Neural progenitor cell (in vitro differentiated cells): Measurements from ENCODE around the gene MT1B. TPM values are rescaled to one million over a fixed set of nuclear protein-coding genes. Genes with fewer than 3 reads are reported as not detected.

ENCODE experiments used
- DNase-seq: peaks from one replicate; pipeline ENCODE4 v3.0.0-alpha.2; 2016; ENCODE audit warnings: low spot score
- H2AFZ ChIP-seq: fragments of 200-600 bp; sonication (generic); replicated peaks from 2 replicates; pipeline ENCODE4 v1.6.1; 2016; ENCODE audit warnings: antibody characterized with exemption
- H3F3A ChIP-seq: fragments of 200-600 bp; sonication (generic); 2 replicates; pipeline ENCODE4 v1.6.1; 2016; ENCODE audit warnings: antibody characterized with exemption, low read depth
- H3K27ac ChIP-seq: fragments of 200-600 bp; sonication (generic); 2 replicates; pipeline ENCODE4 v1.5.1; 2016; ENCODE audit warnings: mild to moderate bottlenecking
- H3K27me3 ChIP-seq: fragments of 200-600 bp; sonication (generic); 2 replicates; pipeline ENCODE4 v1.6.1; 2016; ENCODE audit warnings: mild to moderate bottlenecking, moderate library complexity
- H3K36me3 ChIP-seq: fragments of 200-600 bp; sonication (generic); 2 replicates; pipeline ENCODE4 v1.5.1; 2016
- H3K4me1 ChIP-seq: fragments of 200-600 bp; sonication (generic); 2 replicates; pipeline ENCODE4 v1.6.1; 2016; ENCODE audit warnings: mixed run types
- H3K4me2 ChIP-seq: fragments of 200-600 bp; sonication (generic); 2 replicates; pipeline ENCODE4 v1.6.1; 2016
- H3K4me3 ChIP-seq: fragments of 200-600 bp; sonication (generic); 2 replicates; pipeline ENCODE4 v1.5.1; 2016
- H3K79me2 ChIP-seq: fragments of 200-600 bp; sonication (generic); 2 replicates; pipeline ENCODE4 v1.6.1; 2016; ENCODE audit warnings: low read depth
- H3K9ac ChIP-seq: fragments of 200-600 bp; sonication (generic); 2 replicates; pipeline ENCODE4 v1.6.1; 2016
- H3K9me3 ChIP-seq: fragments of 200-600 bp; sonication (generic); 2 replicates; pipeline ENCODE4 v1.5.1; 2016; ENCODE audit warnings: low read depth
- H4K20me1 ChIP-seq: fragments of 200-600 bp; sonication (generic); 2 replicates; pipeline ENCODE4 v1.6.1; 2016; ENCODE audit warnings: low read depth
- H3K27ac Mint-ChIP-seq: 3 replicates; pipeline ENCODE4 v1.8.0; 2021; ENCODE audit warnings: mixed read lengths
- H3K27me3 Mint-ChIP-seq: 2 replicates; pipeline ENCODE4 v1.8.0; 2022; ENCODE audit warnings: low read depth, mild to moderate bottlenecking, inconsistent platforms, moderate library complexity, mixed read lengths; ENCODE audit not compliant: insufficient read depth
- H3K36me3 Mint-ChIP-seq: 3 replicates; pipeline ENCODE4 v1.8.0; 2021; ENCODE audit warnings: mixed read lengths
- H3K4me1 Mint-ChIP-seq: 3 replicates; pipeline ENCODE4 v1.8.0; 2021; ENCODE audit warnings: mixed read lengths
- H3K4me3 Mint-ChIP-seq: 3 replicates; pipeline ENCODE4 v1.8.0; 2021; ENCODE audit warnings: mild to moderate bottlenecking, moderate library complexity, mixed read lengths
- H3K9me3 Mint-ChIP-seq: 3 replicates; pipeline ENCODE4 v1.8.0; 2020; ENCODE audit warnings: mixed read lengths
- EZH2 ChIP-seq: fragments of 200-600 bp; sonication (generic); IDR thresholded peaks from 2 replicates; pipeline ENCODE4 v1.6.1; 2017; ENCODE audit warnings: antibody characterized with exemption, mild to moderate bottlenecking, moderate library complexity
- EZH2phosphoT487 ChIP-seq: fragments of 200-600 bp; sonication (generic); IDR thresholded peaks from 2 replicates; pipeline ENCODE4 v1.6.1; 2017; ENCODE audit warnings: antibody characterized with exemption
- total RNA-seq: library from RNA; depleted of rRNA; stranded (reverse); fragments of >200 nt; gene quantifications from 2 replicates; pipeline ENCODE4 v1.2.3, GENCODE V29; 2015; ENCODE audit warnings: low replicate concordance
- TF ChIP-seq, protein P1 (sequence below): fragments of 200-600 bp; sonication (generic); IDR thresholded peaks from 2 replicates; pipeline ENCODE4 v1.5.1; 2017; ENCODE audit warnings: antibody characterized with exemption, mild to moderate bottlenecking

MT1B gene
- total RNA-seq, 1 donor from 2014 or later: not detected

DNA sequence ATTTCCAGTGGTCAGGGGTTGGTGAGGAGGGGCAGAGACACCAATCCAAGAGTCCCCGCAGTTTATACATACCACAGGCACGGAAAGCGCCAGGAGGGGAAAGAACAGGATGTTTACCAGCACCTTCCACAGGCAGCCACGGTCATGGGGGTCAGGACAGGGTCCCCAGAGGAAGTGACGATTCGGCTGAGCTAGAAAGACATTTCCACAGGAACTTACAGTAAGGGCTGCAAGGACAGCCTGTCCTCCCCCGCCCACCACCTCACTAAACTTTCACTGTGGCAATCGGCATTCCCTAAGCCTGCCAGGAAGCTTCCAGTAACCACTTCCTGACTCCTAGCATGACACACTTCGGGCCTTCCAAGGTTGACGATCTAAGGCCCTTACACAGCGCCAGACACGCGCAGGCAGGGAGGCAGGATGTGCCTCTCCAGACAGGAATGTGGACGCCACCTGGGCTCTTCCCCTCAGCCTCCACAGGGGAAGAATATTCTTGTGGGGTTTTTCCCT, 44.5 kb upstream of the MT1B start:
- peaks cover 19% of the 10 kb centered on the region for H4K20me1 ChIP-seq
- Mint-ChIP-seq H3K9me3 (no peaks in the 10 kb centered on the region), H3K27ac (no peak overlapping the region), H3K36me3 (no peaks in the 10 kb centered on the region), H3K4me3 (peak overlapping the region; percentile 31), H3K27me3 (peaks cover 15% of the 10 kb centered on the region), H3K4me1 (peaks cover 35% of the 10 kb centered on the region)
- no peaks in the 10 kb centered on the region for H3K79me2 ChIP-seq
- no peak for DNase-seq
- peaks cover 24% of the 10 kb centered on the region for H3F3A ChIP-seq
- H3K4me3 ChIP-seq: no peak overlapping the region
- H3K36me3 ChIP-seq: no peaks in the 10 kb centered on the region
- H3K27ac ChIP-seq: no peak overlapping the region
- peaks cover 99% of the 10 kb centered on the region for H3K27me3 ChIP-seq
- TF ChIP-seq EZH2 (no peak), EZH2phosphoT487 (no peak)
- TF ChIP-seq, protein P1, sequence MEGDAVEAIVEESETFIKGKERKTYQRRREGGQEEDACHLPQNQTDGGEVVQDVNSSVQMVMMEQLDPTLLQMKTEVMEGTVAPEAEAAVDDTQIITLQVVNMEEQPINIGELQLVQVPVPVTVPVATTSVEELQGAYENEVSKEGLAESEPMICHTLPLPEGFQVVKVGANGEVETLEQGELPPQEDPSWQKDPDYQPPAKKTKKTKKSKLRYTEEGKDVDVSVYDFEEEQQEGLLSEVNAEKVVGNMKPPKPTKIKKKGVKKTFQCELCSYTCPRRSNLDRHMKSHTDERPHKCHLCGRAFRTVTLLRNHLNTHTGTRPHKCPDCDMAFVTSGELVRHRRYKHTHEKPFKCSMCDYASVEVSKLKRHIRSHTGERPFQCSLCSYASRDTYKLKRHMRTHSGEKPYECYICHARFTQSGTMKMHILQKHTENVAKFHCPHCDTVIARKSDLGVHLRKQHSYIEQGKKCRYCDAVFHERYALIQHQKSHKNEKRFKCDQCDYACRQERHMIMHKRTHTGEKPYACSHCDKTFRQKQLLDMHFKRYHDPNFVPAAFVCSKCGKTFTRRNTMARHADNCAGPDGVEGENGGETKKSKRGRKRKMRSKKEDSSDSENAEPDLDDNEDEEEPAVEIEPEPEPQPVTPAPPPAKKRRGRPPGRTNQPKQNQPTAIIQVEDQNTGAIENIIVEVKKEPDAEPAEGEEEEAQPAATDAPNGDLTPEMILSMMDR: no peak
- no peak overlapping the region for H2AFZ ChIP-seq
- H3K9ac ChIP-seq: no peak overlapping the region
- no peaks in the 10 kb centered on the region for H3K9me3 ChIP-seq
- no peak overlapping the region for H3K4me2 ChIP-seq
- peaks cover 18% of the 10 kb centered on the region for H3K4me1 ChIP-seq

GRCh38 chr16:56607675-56608042, 44.0 kb upstream of the MT1B start:
- H3K36me3 Mint-ChIP-seq: no peaks in the 10 kb centered on the region
- no peak overlapping the region for H3K4me3 ChIP-seq
- H2AFZ ChIP-seq: no peak overlapping the region
- peaks cover 35% of the 10 kb centered on the region for H3K4me1 Mint-ChIP-seq
- peaks cover 19% of the 10 kb centered on the region for H4K20me1 ChIP-seq
- H3K9me3 ChIP-seq: no peaks in the 10 kb centered on the region
- peaks cover 15% of the 10 kb centered on the region for H3K27me3 Mint-ChIP-seq
- H3K27me3 ChIP-seq: peaks cover 99% of the 10 kb centered on the region
- no peaks in the 10 kb centered on the region for H3K79me2 ChIP-seq
- H3K9me3 Mint-ChIP-seq: no peaks in the 10 kb centered on the region
- no peak overlapping the region for H3K4me2 ChIP-seq
- DNase-seq: no peak
- TF ChIP-seq, protein P1: no peak
- TF ChIP-seq EZH2phosphoT487 (no peak), EZH2 (no peak)
- peak overlapping the region; percentile 10 for H3K4me3 Mint-ChIP-seq
- H3K9ac ChIP-seq: no peak overlapping the region
- H3K27ac ChIP-seq: no peak overlapping the region
- H3K4me1 ChIP-seq: peaks cover 18% of the 10 kb centered on the region
- H3F3A ChIP-seq: peaks cover 24% of the 10 kb centered on the region
- no peaks in the 10 kb centered on the region for H3K36me3 ChIP-seq
- H3K27ac Mint-ChIP-seq: no peak overlapping the region

DNA sequence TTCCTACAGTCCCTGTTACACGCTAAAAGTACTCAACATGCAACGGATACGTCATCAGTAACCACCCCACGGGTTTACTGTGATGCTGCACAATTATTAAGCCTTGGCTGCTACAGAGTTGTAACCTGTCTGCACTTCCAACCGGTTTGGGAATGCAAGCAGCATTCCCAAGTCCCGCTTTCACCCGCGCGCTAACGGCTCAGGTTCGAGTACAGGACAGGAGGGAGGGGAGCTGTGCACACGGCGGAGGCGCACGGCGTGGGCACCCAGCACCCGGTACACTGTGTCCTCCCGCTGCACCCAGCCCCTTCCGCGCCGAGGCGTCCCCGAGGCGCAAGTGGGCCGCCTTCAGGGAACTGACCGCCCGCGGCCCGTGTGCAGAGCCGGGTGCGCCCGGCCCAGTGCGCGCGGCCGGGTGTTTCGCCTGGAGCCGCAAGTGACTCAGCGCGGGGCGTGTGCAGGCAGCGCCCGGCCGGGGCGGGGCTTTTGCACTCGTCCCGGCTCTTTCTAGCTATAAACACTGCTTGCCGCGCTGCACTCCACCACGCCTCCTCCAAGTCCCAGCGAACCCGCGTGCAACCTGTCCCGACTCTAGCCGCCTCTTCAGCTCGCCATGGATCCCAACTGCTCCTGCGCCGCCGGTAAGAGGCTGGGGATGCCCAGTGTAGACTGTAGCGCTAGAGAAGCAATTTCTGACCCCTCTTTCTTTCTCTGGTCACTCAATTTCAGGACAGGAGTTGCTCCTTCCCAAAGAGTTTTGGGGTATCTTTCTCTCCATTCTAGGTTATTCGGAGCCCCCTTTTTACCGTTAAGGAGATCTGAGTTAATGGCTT, 43.4 kb upstream of the MT1B start, which contains the start of gene MT2A:
Gene MT2A (plus strand): TSS at position 542 of the 833 bp plus-strand sequence. CDS start 72 bp downstream, at position 614.
- peaks cover 35% of the 10 kb centered on the region for H3K4me1 Mint-ChIP-seq

More for the DNA sequence above, 43.4 kb upstream of the MT1B start, which contains the start of gene MT2A:
- peaks cover 19% of the 10 kb centered on the region for H4K20me1 ChIP-seq
- peak within 1 kb of the TSS; percentile 72 for H2AFZ ChIP-seq
- no peaks in the 10 kb centered on the region for H3K9me3 ChIP-seq
- no peak within 1 kb of the TSS for H3K27ac Mint-ChIP-seq
- peaks cover 100% of the 10 kb centered on the region for H3K27me3 ChIP-seq
- peaks cover 18% of the 10 kb centered on the region for H3K4me1 ChIP-seq
- H3K4me2 ChIP-seq: peak within 1 kb of the TSS; percentile 91
- H3K27ac ChIP-seq: no peak within 1 kb of the TSS
- peak; percentile 2 for TF ChIP-seq EZH2phosphoT487
- TF ChIP-seq EZH2: peak; percentile 82
- TF ChIP-seq, protein P1: no peak
- no peaks in the 10 kb centered on the region for H3K36me3 ChIP-seq
- H3K4me3 Mint-ChIP-seq: peak within 1 kb of the TSS; percentile 89
- no peaks in the 10 kb centered on the region for H3K36me3 Mint-ChIP-seq
- H3K79me2 ChIP-seq: no peaks in the 10 kb centered on the region
- no peaks in the 10 kb centered on the region for H3K9me3 Mint-ChIP-seq
- H3K9ac ChIP-seq: no peak within 1 kb of the TSS
- peaks cover 24% of the 10 kb centered on the region for H3F3A ChIP-seq
- peaks cover 15% of the 10 kb centered on the region for H3K27me3 Mint-ChIP-seq
- peak; percentile 95 for DNase-seq
- peak within 1 kb of the TSS; percentile 50 for H3K4me3 ChIP-seq
